Measurements from ENCODE around the gene RFK. TPM values are rescaled to one million over a fixed set of nuclear protein-coding genes. Genes with fewer than 3 reads are reported as not detected.

Gene RFK
- 47.0 TPM for total RNA-seq

DNA sequence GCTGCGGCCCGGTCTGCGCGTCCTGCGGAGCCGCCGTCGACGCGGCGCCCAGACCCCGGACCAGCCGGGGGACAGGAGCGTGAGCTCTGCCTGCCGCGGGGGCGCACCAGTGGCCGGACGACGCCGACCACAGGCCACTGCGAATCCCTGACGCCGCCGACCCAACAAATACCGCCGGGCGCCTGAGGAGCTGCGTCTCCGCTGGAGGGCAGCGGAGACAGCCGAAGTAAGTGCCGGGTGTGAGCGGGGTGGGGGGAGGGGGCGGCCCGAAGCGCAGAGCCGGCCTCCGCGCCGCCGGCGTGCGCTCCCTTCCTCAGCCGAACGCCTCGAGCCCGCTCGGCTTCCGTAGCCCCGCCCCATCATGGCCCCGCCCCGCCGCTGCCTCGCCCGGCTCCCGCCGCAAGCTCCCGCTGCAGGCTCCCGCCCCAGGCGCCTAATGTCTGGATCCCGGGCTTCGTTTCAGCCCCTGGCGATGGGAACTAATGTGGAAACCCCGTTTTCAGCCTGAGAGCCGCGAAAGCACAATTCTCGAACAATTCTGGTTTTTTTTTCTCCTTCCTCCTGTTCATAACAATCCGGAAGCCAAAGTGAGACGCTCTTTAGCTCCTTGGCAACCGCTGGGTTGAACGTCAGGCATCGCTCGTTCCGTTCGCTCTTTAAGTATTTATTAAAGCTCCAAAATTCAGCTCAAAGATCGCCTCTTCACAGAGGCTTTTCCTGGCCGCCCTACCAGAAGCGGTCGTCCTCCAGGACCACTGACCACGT, at the start of gene RFK:
RFK (minus strand) TSS at position 232 of the 765 bp plus-strand sequence. CDS start 255 bp downstream, outside the sequence.

Other genes with a start within 250 kb of the RFK start
- gene GCNT1, start 64.8 kb upstream of the RFK start, total RNA-seq: 4.7 TPM